HepG2 (cell line): ENCODE results near the gene NNAT. TPM values are rescaled to one million over a fixed set of nuclear protein-coding genes. Genes with fewer than 3 reads are reported as not detected.

Experiments
- ARID3A ChIP-seq: IDR thresholded peaks from 2 replicates; pipeline ENCODE4 v1.6.1; 2012; ENCODE audit warnings: low read depth, low read length, improper control_type of control experiment
- ESRRA ChIP-seq: sonication (generic); formaldehyde crosslinking; IDR thresholded peaks from 2 replicates; pipeline ENCODE4 v1.5.1; 2020; ENCODE audit warnings: mild to moderate bottlenecking, low read depth, missing genetic modification reagents
- GABPB1 ChIP-seq: IDR thresholded peaks from 2 replicates; pipeline ENCODE4 v1.6.1; 2016; ENCODE audit warnings: mild to moderate bottlenecking, missing genetic modification reagents, moderate library complexity, missing compliant biosample characterization
- HMG20A ChIP-seq: IDR thresholded peaks from 2 replicates; pipeline ENCODE4 v1.6.1; 2016; ENCODE audit warnings: borderline replicate concordance
- HOXD1 ChIP-seq: sonication (generic); formaldehyde crosslinking; IDR thresholded peaks from 2 replicates; pipeline ENCODE4 v1.5.0; 2020; ENCODE audit warnings: missing genetic modification reagents
- KLF12 ChIP-seq: sonication (generic); formaldehyde crosslinking; IDR thresholded peaks from 2 replicates; pipeline ENCODE4 v1.4.0; 2020; ENCODE audit warnings: missing genetic modification reagents, borderline replicate concordance
- MEIS2 ChIP-seq: sonication (generic); formaldehyde crosslinking; IDR thresholded peaks from 2 replicates; pipeline ENCODE4 v1.9.0; 2021; ENCODE audit warnings: mild to moderate bottlenecking, missing genetic modification reagents
- NFAT5 ChIP-seq: sonication (generic); formaldehyde crosslinking; IDR thresholded peaks from 2 replicates; pipeline ENCODE4 v1.4.0; 2020; ENCODE audit warnings: missing genetic modification reagents
- ZMYM2 ChIP-seq: sonication (generic); formaldehyde crosslinking; IDR thresholded peaks from 2 replicates; pipeline ENCODE4 v1.8.0; 2022; ENCODE audit warnings: mild to moderate bottlenecking, missing genetic modification reagents
- ZNF646 ChIP-seq: sonication (generic); formaldehyde crosslinking; IDR thresholded peaks from 2 replicates; pipeline ENCODE4 v1.9.0; 2021; ENCODE audit warnings: mild to moderate bottlenecking, missing genetic modification reagents
- ZNF652 ChIP-seq: IDR thresholded peaks from 2 replicates; pipeline ENCODE4 v1.6.1; 2016; ENCODE audit warnings: low read depth, borderline replicate concordance
- polyA plus RNA-seq, 8 experiments: library from polyadenylated mRNA; depleted of rRNA in 3 of 8; stranded (reverse) in 7 of 8; unstranded in 1 of 8; fragments of >200 nt; fragmentation: Illumina TruSeq in 4 of 8; extraction: Trizol in 4 of 8; gene quantifications; 2 replicates each; pipeline versions ENCODE4 v1.2.1 to v1.2.3, GENCODE V29; 2011 to 2016; ENCODE audit warnings: low read depth in 4 of 8, missing spikeins in 1 of 8, mixed read lengths in 1 of 8; ENCODE audit not compliant: insufficient read depth in 1 of 8
- total RNA-seq, 5 experiments: library from RNA; depleted of rRNA; stranded (reverse); fragments of >200 nt; fragmentation: Illumina TruSeq; extraction: Trizol; gene quantifications; 2 replicates each; pipeline ENCODE4 v1.2.3, GENCODE V29; 2016; ENCODE audit warnings: low read depth in 1 of 5
- TF ChIP-seq, protein P1 (sequence below): IDR thresholded peaks from 2 replicates; pipeline ENCODE4 v1.6.1; 2016; ENCODE audit warnings: missing genetic modification reagents, missing compliant biosample characterization
- TF ChIP-seq, protein P2 (sequence below): IDR thresholded peaks from 2 replicates; pipeline ENCODE4 v1.6.1; 2016; ENCODE audit warnings: mild to moderate bottlenecking

NNAT gene
- total and polyA plus RNA-seq, 2 of the 13 experiments (the other 11 are each of a cell fraction or from before 2014, with no cell fraction given): not detected

GRCh38 chr20:37534401-37535157 lies 13.5 kb downstream of the NNAT start (continued):
- TF ChIP-seq ZNF646 (0 out of 2 replicates have a peak, but pooled peaks have one; percentile 25), HMG20A (0 out of 2 replicates have a peak, but pooled peaks have one; percentile 11), ESRRA (CRISPR knock-in tag) (peak; percentile 44; the same call in 1 of the 2 replicates), GABPB1 (CRISPR knock-in tag) (no peak), ZMYM2 (CRISPR knock-in tag) (no peak), NFAT5 (CRISPR knock-in tag) (no peak), ZNF652 (CRISPR knock-in tag) (0 out of 2 replicates have a peak, but pooled peaks have one; percentile 48), KLF12 (CRISPR knock-in tag) (0 out of 2 replicates have a peak, but pooled peaks have one; percentile 26), HOXD1 (CRISPR knock-in tag) (no peak), MEIS2 (CRISPR knock-in tag) (no peak), ARID3A (peak; percentile 85)
- TF ChIP-seq, protein P1, sequence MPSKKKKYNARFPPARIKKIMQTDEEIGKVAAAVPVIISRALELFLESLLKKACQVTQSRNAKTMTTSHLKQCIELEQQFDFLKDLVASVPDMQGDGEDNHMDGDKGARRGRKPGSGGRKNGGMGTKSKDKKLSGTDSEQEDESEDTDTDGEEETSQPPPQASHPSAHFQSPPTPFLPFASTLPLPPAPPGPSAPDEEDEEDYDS (CRISPR knock-in tag): 0 out of 2 replicates have a peak, but pooled peaks have one; percentile 27
- TF ChIP-seq, protein P2, sequence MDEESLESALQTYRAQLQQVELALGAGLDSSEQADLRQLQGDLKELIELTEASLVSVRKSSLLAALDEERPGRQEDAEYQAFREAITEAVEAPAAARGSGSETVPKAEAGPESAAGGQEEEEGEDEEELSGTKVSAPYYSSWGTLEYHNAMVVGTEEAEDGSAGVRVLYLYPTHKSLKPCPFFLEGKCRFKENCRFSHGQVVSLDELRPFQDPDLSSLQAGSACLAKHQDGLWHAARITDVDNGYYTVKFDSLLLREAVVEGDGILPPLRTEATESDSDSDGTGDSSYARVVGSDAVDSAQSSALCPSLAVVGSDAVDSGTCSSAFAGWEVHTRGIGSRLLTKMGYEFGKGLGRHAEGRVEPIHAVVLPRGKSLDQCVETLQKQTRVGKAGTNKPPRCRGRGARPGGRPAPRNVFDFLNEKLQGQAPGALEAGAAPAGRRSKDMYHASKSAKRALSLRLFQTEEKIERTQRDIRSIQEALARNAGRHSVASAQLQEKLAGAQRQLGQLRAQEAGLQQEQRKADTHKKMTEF (CRISPR knock-in tag): peak; percentile 63
